K562 (cell line): Measurements from ENCODE around the gene NINJ2. TPM values are rescaled to one million over a fixed set of nuclear protein-coding genes. Genes with fewer than 3 reads are reported as not detected.
A peak's percentile ranks its signal among the peaks of the same experiment; 100 is the strongest.

Source experiments
- ADNP ChIP-seq: fragments of 200-800 bp; sonication (Bioruptor generic); IDR thresholded peaks from 2 replicates; pipeline ENCODE4 v1.6.1; 2016; ENCODE audit warnings: missing genetic modification characterization, missing compliant biosample characterization
- ARID2 ChIP-seq: fragments of 450-650 bp; IDR thresholded peaks from 2 replicates; pipeline ENCODE4 v1.6.1; 2017; ENCODE audit warnings: antibody characterized with exemption, mild to moderate bottlenecking
- BCLAF1 ChIP-seq, 2 experiments: fragments of 450-650 bp in 1 of 2; IDR thresholded peaks; 2 replicates each; pipeline ENCODE4 v1.6.1; 2011 to 2017; ENCODE audit warnings: low read depth in 2 of 2, antibody characterized with exemption in 1 of 2, borderline replicate concordance in 1 of 2, low read length in 1 of 2, mild to moderate bottlenecking in 1 of 2, mixed read lengths in 1 of 2; ENCODE audit not compliant: control insufficient read depth in 1 of 2
- BCOR ChIP-seq: fragments of 450-650 bp; IDR thresholded peaks from 2 replicates; pipeline ENCODE4 v1.6.1; 2016
- HCFC1 ChIP-seq: IDR thresholded peaks from 2 replicates; pipeline ENCODE4 v1.6.1; 2012; ENCODE audit warnings: low read depth, low read length, improper control_type of control experiment
- HDAC2 ChIP-seq: fragments of 450-650 bp; IDR thresholded peaks from 2 replicates; pipeline ENCODE4 v1.6.1; 2016; ENCODE audit warnings: mild to moderate bottlenecking
- HDGF ChIP-seq: fragments of 450-650 bp; IDR thresholded peaks from 2 replicates; pipeline ENCODE4 v1.6.1; 2016
- MCM3 ChIP-seq: fragments of 450-650 bp; IDR thresholded peaks from 2 replicates; pipeline ENCODE4 v1.6.1; 2016
- NR4A1 ChIP-seq, 2 experiments: fragments of 250-450 bp in 1 of 2; fragments of 450-650 bp in 1 of 2; sonication (Bioruptor Pico) in 1 of 2; IDR thresholded peaks; 2 replicates each; pipeline versions ENCODE4 v1.4.0 to v1.6.1; 2016 to 2020; ENCODE audit warnings: mild to moderate bottlenecking in 2 of 2, missing compliant biosample characterization in 1 of 2, missing genetic modification characterization in 1 of 2, moderate library complexity in 1 of 2
- RBM25 ChIP-seq: fragments of 200-400 bp; formaldehyde crosslinking; IDR thresholded peaks from 2 replicates; pipeline ENCODE4 v1.6.1; 2018; ENCODE audit warnings: low read length, low read depth, moderate library complexity; ENCODE audit not compliant: severe bottlenecking
- RBM39 ChIP-seq: fragments of 200-400 bp; formaldehyde crosslinking; optimal IDR thresholded peaks from 2 replicates; pipeline ENCODE3; 2018; ENCODE audit warnings: low read depth, low read length
- SMAD4 ChIP-seq: fragments of 250-450 bp; sonication (Bioruptor Pico); conservative IDR thresholded peaks from 2 replicates; pipeline ENCODE4 v1.8.0; 2021; ENCODE audit warnings: inconsistent platforms, mild to moderate bottlenecking, moderate library complexity
- SPI1 ChIP-seq: IDR thresholded peaks from 2 replicates; pipeline ENCODE4 v1.6.1; 2011; ENCODE audit warnings: low read depth, low read length, control low read depth, borderline replicate concordance
- VEZF1 ChIP-seq: fragments of 200-800 bp; sonication (Bioruptor generic); IDR thresholded peaks from 2 replicates; pipeline ENCODE4 v1.6.1; 2017; ENCODE audit warnings: missing genetic modification characterization, missing compliant biosample characterization
- ZNF12 ChIP-seq: sonication (generic); formaldehyde crosslinking; IDR thresholded peaks from 2 replicates; pipeline ENCODE4 v1.4.0; 2020; ENCODE audit warnings: mild to moderate bottlenecking, missing genetic modification reagents
- ZNF140 ChIP-seq: fragments of 250-450 bp; sonication (Bioruptor Pico); IDR thresholded peaks from 2 replicates; pipeline ENCODE4 v1.8.0; 2021; ENCODE audit warnings: moderate library complexity, mild to moderate bottlenecking, inconsistent platforms
- ZNF280B ChIP-seq: fragments of 250-450 bp; sonication (Bioruptor Pico); IDR thresholded peaks from 2 replicates; pipeline ENCODE4 v1.5.1; 2021; ENCODE audit warnings: mild to moderate bottlenecking
- ZNF398 ChIP-seq: fragments of 250-450 bp; sonication (Bioruptor Pico); IDR thresholded peaks from 2 replicates; pipeline ENCODE4 v1.8.0; 2021; ENCODE audit warnings: moderate library complexity, mild to moderate bottlenecking, inconsistent platforms
- ZNF444 ChIP-seq: fragments of 250-450 bp; sonication (Bioruptor Pico); IDR thresholded peaks from 2 replicates; pipeline ENCODE4 v1.4.0; 2020; ENCODE audit warnings: mild to moderate bottlenecking, moderate library complexity
- polyA plus RNA-seq, 8 experiments: library from polyadenylated mRNA; depleted of rRNA in 4 of 8; stranded (reverse) in 5 of 8; unstranded in 3 of 8; fragments of >200 nt; fragmentation: Nextera tagmentation in 2 of 8; fragmentation: Illumina TruSeq in 1 of 8; extraction: Ambion mirVana in 2 of 8; extraction: Trizol in 1 of 8; gene quantifications; 2 replicates each; pipeline versions ENCODE4 v1.2.1 to v1.2.3, GENCODE V29; 2011 to 2014; ENCODE audit warnings: inconsistent platforms in 1 of 8, missing spikeins in 1 of 8
- total RNA-seq, 7 experiments: library from RNA; depleted of rRNA in 6 of 7; stranded (reverse); fragments of >200 nt in 6 of 7; fragmentation: Illumina TruSeq in 2 of 7; extraction: Trizol in 2 of 7; gene quantifications; 2 replicates each; pipeline versions ENCODE4 v1.2.1 to v1.2.3, GENCODE V29; 2011 to 2021; ENCODE audit warnings: low replicate concordance in 1 of 7

The NINJ2 gene
- total and polyA plus RNA-seq, 9 of the 15 experiments (the other 6 are each of a cell fraction or from before 2014, with no cell fraction given), result 2.6 to 16.0 (median 4.5) TPM

- TF ChIP-seq NR4A1 (CRISPR knock-in tag; IDR thresholded peaks at IDR 0.05) (no peak), NR4A1 (tag; IDR thresholded peaks at IDR 0.05) (no peak), ARID2 (no peak), SPI1 (no peak), ADNP (tag) (peak; percentile 75), HDAC2 (no peak), HCFC1 (no peak), ZNF280B (CRISPR knock-in tag) (no peak), ZNF398 (CRISPR knock-in tag) (no peak), HDGF (no peak), ZNF12 (CRISPR knock-in tag) (no peak), VEZF1 (CRISPR knock-in tag) (no peak), MCM3 (no peak), ZNF444 (CRISPR knock-in tag) (no peak), ZNF140 (CRISPR knock-in tag) (no peak), BCLAF1 (IDR thresholded peaks at IDR 0.05; ENCODE audit: borderline replicate concordance in 1 of 2, control insufficient read depth in 1 of 2, low read depth in 2 of 2, low read length in 1 of 2) (no peak), RBM39 (no peak), SMAD4 (CRISPR knock-in tag) (no peak), RBM25 (peak; percentile 77), BCOR (peak; percentile 61; the same call in 1 of the 2 replicates)
Measured at GRCh38 chr12:524167-524951, 138.9 kb downstream of the NINJ2 start (continued).
